ENCODE results near the gene CAPZB.

CAPZB gene

DNA sequence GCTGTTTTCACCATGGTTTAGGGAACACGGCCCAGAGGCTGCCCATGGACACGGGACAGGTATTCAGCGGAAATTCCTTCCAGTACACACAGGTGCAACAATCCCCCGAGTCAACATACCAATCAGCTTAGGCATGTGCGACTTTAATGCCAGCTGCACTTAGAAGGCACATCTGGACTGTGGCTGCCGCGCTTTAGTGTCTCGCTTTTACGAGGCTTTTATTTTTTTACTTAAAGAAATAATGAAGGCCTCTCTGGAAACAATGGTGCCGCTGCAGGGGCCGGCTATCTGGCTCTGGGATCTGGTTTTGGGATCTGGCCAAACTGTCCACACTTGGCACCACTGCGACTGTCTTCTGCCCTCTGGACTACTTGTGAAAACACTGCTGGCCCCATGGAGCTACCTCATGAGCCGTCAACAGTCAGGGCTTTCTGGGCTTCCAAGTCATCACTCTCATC lies 117.7 kb downstream of the CAPZB start:
- no peak for DNase-seq (ENCODE audit: low read depth)

DNA sequence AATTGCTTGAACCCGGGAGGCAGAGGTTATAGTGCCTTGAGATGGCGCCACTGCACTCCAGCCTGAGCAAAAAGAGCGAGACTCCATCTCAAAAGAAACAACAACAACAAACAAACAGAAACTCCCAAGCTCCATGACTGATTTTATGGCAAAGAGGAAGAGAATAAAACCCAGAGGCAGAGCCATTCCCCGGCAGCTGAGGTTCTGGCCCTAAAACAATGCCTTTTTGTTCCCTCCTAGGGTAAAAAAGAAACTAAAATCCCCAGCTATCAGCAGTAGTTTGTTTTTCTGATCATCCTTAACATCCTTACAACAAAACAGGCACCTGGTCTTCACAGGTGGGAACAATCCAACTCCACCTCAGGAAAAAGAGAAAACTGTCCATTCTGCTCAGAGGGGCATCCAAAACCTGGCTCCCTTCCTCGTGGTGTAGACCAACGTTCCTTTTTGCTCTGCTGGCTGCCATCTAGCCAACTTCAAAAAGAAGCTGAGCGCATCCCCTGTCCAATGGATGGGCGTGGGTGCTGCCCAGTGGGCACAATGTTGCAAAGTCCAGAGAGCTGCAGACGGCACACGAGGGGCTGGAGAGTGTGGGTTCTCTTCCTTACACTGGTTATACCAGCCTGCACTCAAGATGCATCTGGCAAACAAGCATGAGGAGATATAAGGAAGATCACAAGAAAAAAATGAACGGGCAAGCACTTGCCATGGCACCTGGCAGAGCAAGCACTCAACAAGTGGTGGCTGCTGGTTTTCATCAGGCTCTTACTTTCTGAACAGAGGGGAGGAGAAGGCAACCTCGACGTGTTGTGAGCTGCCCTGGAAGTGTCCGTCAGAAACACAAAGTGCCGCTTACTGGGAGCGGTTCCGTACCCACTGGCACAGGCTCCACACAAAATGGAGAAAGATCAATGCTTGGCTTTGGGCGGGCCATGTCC lies 118.5 kb downstream of the CAPZB start:
- no peak for DNase-seq (ENCODE audit: low read depth)

DNA sequence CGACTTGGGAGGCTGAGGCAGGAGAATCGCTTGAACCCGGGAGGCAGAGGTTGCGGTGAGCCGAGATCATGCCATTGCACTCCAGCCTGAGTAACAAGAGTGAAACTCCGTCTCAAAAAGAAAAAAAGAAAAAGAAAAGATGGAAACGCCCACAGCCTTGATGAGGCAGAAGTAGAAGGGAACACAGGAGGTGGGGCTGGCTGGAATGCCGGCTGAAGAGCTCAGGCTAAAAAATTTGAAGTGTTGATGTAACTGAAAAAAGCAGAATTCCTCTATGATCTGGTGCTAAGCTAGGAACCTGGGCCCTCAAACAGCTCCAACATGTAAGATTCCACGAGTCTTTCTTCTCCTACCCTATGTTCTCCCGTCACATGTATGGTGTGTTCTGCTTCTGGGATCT lies 119.6 kb downstream of the CAPZB start:
- DNase-seq (ENCODE audit: low read depth) = no peak

DNA sequence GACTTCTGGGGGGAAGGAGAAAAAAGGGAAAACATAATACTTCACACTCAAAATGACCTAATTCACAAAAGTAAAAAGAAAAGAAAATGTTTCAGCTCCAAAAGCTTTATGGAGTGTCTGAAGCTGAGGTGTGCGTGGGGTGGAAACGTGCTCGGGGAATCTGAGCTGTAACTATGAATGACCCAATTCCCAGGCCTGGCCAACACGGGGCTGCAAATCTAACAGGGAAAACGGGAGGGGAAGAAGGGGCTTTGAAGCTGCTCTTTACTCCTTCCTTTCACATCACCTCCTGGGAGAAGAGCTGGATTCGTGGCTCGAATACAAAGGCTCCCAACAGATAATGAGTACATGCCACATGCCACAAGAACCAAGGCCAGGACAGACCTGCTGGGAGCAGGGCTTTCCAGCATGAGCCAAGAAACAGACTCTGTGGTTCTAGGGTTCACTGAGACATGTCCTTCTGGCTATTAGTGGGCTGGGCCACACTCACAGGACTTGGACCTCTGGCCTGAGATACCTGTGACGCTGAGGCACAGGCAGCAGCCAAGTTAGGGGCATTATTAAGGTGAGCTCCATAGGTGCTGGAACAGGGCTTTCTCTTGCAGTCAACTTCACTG lies 121.7 kb downstream of the CAPZB start:
- DNase-seq (ENCODE audit: low read depth) = no peak

DNA sequence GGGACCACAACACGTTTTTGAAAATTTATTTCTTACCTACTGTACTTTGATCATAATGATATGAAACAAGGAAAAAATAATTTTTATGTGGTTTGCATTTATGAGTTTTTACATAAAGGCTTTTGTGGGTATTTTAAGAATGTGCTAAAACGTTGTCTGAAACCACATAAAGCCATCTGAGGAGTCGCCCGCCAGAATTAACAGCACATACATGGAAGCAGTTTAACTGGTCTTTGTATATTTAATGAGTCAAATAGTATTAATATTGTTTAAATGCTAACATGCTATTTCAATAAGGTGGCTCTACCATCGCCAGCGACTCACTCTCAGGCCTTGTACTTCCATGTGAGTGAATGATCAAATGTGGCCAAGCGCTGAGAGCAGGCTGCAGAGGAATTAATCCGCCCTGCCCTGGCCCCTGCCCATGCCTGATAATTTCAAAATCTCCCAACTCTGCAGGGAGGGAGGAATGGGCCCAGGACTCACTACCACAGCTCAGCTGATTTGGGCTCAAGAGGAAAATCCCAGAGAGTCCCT lies 123.7 kb downstream of the CAPZB start:
- no peak for DNase-seq (ENCODE audit: low read depth)

DNA sequence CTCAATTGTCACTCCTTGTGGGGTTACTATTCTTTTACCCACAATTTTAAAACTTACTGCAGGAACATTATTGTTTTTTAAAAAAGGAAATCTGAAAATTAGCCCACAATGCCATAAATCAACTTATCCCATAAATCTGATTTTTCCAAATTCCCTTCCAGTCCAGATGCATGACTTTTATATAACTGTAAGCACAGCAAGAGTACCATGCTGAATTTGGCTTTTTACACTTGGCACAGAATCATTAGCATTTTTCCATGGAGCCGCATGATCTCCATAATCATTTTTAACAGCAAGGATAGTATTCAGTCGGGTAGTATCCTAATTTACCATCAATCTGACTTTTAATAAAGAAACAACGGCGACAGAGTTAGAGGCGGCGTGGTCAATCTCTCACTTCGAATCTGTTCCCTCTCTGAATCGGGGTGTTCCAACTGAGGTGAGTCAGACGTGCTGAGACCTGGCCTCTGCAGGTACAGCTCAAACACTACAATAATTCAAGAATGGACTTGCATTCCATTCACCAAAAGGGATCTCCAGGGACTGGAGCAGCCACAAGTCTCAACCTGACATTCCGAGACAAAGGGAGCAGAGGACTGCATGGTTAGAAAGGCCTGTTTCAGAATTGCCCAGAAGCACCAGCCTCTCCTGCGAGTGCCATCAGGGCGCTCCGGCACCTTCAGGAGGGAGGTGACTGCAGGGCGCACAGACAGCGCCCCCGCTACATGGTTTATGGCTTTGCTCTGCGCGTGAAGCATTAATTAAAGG lies 124.3 kb downstream of the CAPZB start:
- no peak for DNase-seq (ENCODE audit: low read depth)

DNA sequence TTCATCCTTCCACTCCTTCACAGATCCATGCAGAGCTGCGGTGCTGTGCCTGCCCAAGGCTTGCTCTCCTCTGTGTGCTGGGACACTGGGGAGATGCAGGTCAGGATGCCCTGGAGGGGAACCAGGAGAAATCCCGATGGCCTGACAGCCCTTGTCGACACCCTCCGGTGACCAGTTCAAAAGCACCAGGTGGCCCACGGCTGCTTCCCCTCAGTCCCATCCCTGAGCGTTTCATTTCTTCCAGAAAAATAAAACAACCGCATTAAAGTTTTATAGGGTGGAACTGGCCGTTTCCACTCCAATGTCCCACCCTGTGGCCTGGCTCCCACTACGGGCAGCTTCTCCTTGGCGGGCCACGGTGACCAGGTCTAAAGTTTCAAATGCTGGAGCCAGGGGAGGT lies 124.9 kb downstream of the CAPZB start:
- DNase-seq (ENCODE audit: low read depth) = no peak

DNA sequence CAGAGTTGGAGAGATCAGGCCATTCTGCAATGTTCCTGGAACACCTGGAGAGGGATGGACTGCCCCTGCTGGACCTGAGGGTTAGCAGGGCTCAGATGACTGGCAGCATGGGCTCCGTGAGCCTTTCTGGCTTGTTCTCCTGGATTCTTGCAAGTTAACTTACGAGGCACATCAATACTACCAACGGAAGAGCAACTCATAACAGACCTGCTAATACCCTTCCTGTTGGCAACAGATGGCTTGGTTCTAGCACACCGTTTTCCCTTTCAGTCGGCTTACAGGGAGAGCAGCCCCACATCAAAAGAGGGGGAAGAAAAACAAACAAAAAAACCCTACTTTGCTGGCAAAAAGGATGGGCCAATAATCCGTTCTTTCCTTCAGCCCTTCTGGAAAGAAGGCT lies 125.3 kb downstream of the CAPZB start:
- DNase-seq (ENCODE audit: low read depth) = no peak

DNA sequence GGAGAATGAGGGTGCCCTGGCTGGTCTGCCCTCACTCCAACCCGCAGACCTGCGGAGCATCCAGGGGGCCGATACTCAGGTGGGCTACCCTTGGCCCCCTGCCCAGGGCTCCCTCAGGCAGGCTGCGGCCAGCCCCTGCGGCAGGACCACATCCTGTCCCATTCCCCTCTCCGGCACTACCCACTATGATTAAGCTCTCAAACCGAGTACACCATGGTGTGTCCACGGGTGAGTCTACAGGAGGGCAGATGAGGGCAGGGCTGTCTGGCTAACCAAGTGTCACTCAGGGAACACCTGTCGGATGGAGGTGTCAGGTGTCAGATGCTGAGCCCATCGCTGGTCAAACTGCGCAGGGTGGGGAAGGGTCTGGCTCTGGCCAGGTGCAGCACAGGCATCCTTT lies 126.0 kb downstream of the CAPZB start:
- no peak for DNase-seq (ENCODE audit: low read depth)

DNA sequence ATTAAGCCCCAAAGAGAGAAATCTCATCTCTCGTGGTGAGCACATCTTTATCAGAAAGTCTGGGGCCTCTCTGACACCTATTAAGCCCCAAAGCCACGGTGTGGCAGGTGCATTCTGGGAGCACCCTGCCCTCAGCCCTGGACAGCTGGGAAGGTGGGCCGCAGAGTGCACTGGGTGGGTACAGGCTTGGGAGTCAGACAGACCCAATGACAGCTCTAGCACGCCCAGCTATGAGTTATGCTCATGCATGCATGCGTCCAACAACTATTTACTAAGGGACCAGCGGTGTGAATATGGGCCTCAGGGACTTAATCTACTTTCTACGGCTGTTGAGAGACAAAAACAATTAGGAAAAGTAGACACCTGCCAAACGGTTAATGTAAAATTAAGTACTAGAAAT lies 126.6 kb downstream of the CAPZB start:
- no peak for DNase-seq (ENCODE audit: low read depth)

DNA sequence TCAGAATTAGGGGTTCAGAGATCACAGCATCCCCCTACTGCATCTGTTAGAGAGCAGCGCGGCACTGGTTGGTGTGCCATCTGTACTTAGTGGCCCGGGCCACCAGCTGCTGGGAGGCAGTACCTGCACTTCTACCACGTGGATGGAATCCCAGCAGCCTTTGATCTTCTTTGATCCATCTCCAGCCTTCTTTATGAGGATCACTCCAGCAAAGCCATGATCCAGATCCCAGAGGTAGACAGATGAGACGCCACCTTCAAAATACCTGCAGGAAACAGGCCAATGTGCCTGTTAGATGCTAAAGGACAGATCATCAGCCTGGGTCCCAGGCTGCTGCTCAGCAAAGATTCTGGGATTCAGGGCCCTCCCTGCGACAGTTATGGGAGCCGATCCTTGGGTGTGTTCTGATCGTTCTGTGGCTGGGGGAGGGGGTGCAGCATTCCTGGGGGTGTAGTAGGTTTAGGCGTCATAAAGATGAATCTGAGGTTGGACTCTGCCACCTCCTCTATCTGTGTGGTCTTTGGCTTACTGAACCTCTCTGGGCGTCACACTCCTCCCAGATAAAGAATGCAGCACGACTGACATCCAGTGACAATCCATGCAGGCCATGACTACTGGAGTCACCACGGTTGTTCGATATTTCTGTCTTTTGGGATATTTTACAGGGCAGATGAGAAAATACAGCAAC lies 127.9 kb downstream of the CAPZB start:
- DNase-seq (ENCODE audit: low read depth) = no peak

DNA sequence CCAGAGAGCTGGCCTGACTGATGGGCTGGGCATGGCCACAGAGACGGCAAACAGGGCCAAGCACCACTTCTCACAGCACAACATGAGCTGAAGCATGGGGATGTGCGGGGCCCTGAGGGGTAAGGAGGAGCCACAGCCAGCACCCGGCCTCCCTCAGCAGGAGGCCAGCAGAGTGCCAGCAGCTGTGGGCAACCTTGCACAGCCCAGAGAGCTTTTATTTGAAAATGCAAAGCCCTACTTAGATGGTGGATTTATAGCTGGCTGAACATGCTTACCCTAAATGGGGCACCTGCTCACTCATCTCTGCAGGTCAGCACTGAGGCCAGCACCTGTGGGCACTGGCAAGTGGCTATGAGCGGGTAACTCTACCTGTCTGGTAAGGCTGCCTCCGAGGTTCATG lies 129.1 kb downstream of the CAPZB start:
- no peak for DNase-seq (ENCODE audit: low read depth)

DNA sequence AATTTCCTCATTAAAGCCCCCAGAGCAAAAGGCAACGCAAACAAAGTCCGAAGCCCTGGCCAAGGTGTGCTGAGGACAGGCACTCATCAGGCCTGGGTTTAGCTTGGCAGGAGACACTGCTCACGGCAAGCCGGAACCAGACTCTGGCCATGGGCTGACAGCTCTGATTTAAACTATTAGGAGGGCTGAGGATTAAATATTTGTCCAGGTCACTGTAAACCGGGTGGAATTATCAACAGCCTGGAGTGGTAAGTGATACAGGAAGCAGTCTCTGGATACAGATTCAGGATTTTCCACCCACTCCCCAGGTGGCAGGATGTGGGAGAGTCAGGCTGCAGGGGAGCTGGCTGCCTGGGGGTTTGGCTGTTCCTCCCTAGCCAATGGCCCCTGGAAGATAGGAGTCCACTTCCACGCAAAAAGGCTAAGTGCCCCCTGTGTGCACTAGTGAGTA lies 130.8 kb downstream of the CAPZB start:
- no peak for DNase-seq (ENCODE audit: low read depth)

DNA sequence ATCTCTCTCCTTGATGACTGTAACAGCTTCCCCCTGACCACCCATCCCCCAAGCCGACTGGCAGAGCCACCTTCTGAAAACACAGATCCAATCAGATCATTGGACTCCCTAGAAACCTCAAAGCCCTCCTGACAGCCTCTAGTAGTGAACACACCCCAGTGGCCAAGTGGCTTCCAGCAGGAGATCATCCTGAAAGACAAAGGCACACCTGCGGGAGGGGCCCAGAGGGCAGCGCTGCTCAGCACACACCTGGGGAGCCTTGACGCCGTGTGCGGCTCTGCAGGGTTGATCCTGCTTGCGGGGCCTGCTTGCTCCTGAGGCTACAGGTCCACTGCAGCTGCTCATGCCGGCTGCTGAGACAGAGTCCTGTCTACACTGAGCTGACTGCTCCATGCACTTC lies 131.7 kb downstream of the CAPZB start:
- no peak for DNase-seq (ENCODE audit: low read depth)

DNA sequence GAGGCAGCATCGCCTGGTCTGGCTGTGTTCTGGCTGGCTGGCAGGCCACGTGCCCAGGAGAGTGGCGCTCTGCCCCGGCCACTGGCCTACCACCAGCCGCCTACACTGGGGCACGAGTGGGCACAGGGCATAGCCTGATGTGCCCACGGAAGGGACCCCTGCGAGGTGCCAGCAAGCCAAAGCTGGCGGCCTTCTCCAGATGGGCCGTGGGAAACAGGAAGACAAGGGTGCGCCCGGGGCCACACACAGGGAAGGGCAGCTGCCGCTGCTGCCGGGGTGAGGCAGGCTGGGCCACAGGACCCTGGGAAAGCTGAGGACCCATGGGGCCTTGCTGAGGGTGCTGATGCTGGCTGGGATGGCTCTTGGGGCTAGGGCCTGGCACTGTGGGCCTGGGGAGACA lies 132.5 kb downstream of the CAPZB start:
- no peak for DNase-seq (ENCODE audit: low read depth)

DNA sequence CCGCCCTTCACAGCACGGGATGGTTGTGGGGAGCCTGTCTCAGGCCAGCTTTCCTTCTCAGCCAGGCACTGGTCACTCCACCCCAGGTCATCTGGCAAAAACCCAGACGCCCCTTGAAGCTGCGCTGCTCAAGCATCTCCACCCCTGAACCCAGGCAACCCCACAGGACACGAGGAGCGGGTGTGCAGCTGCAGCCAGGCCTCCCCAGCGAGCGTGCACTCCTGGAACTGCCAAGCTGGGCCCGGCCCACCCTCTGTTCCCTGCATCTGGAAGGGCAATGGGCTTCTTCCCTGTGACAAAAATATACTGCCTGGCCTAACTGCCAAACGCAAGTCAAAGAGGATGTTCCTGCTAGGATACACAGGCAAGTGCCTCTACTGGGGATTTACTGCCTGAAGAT lies 133.5 kb downstream of the CAPZB start:
- DNase-seq (ENCODE audit: low read depth) = no peak

DNA sequence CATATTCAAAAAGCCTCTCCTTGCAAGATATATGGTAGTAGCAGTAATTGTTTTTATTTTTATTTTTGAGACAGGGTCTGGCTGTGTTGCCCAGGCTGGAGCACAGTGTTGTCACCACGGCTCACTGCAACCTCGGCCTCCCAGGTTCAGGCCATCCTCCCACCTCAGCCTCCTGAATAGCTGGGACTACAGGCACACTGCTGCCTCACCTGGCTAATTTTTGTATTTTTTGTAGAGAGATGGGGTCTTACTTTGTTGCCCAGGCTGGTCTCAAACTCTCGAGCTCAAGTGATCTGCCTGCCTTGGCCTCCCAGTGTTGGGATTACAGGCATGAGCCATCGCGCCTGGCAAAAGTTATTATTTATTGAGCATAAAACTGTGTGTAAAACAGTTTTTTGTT lies 134.8 kb downstream of the CAPZB start:
- no peak for DNase-seq (ENCODE audit: low read depth)

DNA sequence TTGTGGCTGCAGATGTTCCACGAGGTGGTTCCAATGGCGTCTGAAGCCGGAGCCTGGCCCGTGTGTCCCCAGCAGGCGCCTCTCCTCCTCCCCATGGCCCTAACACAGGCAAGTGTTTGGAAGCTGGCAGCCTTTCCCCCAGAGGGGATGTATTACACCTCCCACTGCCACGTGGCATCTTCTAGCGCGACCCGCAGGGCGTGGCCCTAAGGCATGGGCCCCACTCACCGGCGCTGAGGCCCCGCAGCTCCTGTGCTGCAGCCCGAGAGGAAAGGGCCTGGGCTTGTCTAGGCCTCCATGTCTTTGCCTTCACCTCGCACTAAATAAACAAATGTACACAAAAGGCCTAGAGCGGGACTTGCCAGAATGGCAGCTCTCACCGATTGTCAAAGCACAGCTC lies 135.3 kb downstream of the CAPZB start:
- DNase-seq (ENCODE audit: low read depth) = no peak

DNA sequence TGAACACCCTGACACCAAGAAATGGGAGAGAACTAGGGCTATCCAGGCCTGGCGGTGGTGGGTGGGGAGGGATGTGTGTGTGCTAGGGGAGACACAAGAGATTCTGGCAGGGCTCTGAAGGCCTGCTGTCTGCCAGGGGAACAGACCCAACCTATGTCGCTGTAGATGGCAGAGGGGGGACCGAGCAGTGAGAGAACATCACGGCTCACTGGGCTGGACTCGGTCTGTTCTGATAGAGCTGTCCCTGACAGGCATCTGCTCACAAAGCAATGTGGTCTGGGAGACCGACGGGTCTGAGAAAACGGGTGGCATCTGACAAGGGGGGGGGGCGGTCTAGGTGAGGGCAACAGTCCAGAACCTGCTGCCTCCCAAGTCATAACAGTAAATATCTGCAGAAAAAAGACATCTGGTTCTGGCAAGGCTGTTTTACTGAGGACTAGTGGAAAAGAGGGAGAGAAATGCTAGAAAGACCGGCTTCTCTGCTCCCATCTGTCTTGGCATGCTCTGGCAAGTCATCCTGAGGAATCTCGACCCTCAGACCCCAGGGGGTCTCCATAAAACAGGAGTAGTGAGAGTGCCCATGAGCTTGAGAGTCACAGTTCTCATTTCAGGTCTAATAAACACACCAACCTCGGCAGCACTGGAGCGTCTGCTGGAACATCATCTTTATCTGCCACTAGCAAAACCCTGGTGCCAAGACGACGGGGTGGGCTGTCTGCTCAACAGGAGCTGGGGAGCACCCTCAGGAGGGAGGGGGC lies 136.7 kb downstream of the CAPZB start:
- no peak for DNase-seq (ENCODE audit: low read depth)

DNA sequence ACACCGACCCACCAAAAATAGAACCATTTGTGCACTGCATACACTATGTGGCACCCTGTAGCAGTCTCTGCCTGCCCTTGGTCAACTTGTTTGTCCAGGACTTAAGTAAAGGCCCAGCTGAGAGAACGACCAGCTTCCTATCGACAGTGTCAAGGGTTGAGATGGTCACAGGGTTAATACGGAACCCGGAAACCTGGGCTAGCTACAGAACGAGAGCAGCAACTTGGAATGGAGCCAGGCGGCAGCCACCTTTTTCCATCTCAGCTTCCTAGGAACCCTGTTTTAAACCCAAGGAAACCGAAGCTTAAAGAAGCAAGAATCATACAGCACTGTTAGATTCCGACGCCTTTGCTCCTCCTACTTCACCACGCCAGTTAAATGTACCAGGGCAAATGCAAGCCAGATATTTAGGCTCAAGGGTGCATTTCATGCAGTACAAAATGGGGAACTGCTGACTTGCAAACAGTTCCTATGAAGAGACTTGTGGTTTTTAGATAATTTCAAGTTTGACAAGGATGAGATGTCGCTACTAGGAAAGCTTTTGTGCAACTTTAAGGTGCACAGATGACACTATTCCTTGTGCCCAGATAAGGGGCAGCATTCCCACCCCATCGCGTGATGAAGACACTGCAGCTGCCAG lies 137.7 kb downstream of the CAPZB start:
- DNase-seq (ENCODE audit: low read depth) = no peak

DNA sequence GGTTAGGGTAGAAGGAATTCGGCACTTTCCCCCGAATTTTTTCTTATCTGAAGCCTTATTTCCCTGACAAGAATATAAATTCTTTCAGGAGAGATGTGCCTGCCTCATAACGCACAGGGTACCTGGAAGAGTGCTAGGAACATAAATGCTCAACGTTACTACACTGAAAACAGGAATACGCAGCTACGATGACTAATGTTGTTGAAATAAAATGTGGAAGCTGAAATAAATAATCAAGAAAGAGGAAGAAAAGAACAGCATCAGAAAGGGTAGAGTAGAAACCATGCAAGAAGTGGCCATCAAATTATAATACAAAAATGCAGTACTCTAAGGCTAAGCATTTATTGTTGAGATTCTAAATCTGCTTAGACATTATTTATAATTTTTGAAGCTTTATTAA lies 139.3 kb downstream of the CAPZB start:
- no peak for DNase-seq (ENCODE audit: low read depth)

Data from stimulated activated CD4-positive, alpha-beta T cell treated with anti-CD3 and anti-CD28 coated beads, Interleukin-2, amount 100 ng/mL, for 4 hours (primary cell).